Transverse colon (tissue), 4 donors: Measurements from ENCODE around the gene ABL2.

Experiments used
- POLR2AphosphoS5 ChIP-seq, 3 donors: sonication (generic); formaldehyde crosslinking; IDR thresholded peaks; one replicate each; pipeline ENCODE4 v1.6.1; 2016; ENCODE audit warnings: antibody characterized with exemption in 3 of 3
- TF ChIP-seq, protein P1 (sequence below), 5 experiments: fragments of 200-600 bp in 3 of 5; fragments of 450-650 bp in 2 of 5; sonication (generic) in 3 of 5; IDR thresholded peaks; 1 replicate in 2 of 5; 2 replicates in 3 of 5; pipeline ENCODE4 v1.5.1; 2016 to 2017; ENCODE audit warnings: antibody characterized with exemption in 5 of 5, inconsistent platforms in 3 of 5, mild to moderate bottlenecking in 2 of 5, moderate library complexity in 1 of 5

DNA sequence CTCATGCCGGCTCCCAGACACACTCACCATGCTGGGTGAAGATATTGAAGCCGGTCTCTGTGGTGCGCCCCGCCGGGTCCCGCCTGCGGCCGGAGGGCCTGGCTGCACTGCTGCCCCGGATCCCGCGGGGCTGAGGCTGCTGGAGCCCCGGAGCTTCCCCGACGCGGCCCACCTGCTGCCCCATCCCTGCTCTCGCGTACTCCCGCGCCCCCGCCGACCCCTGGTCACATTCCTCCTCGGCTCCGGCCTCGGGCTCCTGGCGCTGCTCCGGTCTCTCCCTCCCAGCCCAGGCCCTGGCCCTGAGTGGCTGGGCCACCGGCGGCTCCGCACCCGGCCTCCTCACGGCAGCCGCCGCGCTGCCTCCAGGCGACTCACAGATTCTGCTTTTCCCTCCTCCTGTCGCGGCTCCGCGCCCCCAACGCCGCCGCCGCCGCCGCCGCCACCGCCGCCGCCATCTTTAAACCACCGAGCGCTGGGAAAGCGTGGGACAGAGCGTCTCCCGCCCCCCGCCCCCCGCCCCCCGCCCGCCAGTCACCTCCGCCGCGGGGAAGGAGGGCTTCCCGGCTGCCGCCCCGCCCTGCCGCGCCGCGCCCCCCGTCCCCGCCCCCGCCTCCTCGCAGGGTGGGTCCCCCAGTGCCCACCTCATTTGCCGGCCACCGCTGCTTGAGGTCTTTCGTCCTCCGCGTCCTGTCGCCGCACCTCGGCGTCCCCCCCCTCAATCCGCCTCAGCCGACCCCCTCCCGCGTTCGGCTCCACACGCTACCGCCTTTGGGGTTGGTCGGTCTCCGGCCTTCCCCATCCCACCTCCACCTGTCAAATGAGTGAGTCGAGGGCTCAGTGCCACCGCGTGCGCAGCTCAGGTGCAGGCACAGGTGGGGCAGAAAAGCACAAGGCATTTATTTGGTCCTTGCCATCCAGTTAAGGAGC lies at the start of gene ABL2:
- TF ChIP-seq POLR2AphosphoS5 (IDR thresholded peaks at IDR 0.05), result no peak
- TF ChIP-seq, protein P1, sequence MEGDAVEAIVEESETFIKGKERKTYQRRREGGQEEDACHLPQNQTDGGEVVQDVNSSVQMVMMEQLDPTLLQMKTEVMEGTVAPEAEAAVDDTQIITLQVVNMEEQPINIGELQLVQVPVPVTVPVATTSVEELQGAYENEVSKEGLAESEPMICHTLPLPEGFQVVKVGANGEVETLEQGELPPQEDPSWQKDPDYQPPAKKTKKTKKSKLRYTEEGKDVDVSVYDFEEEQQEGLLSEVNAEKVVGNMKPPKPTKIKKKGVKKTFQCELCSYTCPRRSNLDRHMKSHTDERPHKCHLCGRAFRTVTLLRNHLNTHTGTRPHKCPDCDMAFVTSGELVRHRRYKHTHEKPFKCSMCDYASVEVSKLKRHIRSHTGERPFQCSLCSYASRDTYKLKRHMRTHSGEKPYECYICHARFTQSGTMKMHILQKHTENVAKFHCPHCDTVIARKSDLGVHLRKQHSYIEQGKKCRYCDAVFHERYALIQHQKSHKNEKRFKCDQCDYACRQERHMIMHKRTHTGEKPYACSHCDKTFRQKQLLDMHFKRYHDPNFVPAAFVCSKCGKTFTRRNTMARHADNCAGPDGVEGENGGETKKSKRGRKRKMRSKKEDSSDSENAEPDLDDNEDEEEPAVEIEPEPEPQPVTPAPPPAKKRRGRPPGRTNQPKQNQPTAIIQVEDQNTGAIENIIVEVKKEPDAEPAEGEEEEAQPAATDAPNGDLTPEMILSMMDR (IDR thresholded peaks at IDR 0.05), result no peak
